Smooth muscle cell (in vitro differentiated cells): ENCODE measurements around the gene OTOP2. TPM values are rescaled to one million over a fixed set of nuclear protein-coding genes. Genes with fewer than 3 reads are reported as not detected.

Experiments
- DNase-seq: peaks from one replicate; lab custom pipeline; 2025; ENCODE audit not compliant: unreplicated experiment; lab: John Stamatoyannopoulos, UW
- H2AFZ ChIP-seq: fragments of 200-600 bp; sonication (generic); 2 replicates; pipeline ENCODE4 v1.6.0; 2016; ENCODE audit warnings: antibody characterized with exemption, low read depth, mild to moderate bottlenecking
- H3F3A ChIP-seq: fragments of 200-600 bp; sonication (generic); 2 replicates; pipeline ENCODE4 v1.6.0; 2017; ENCODE audit warnings: antibody characterized with exemption, low read depth
- H3K27ac ChIP-seq: fragments of 200-600 bp; sonication (generic); 2 replicates; pipeline ENCODE4 v1.5.1; 2016; ENCODE audit warnings: low read depth, mild to moderate bottlenecking
- H3K27me3 ChIP-seq: fragments of 200-600 bp; sonication (generic); 2 replicates; pipeline ENCODE4 v1.6.1; 2016; ENCODE audit warnings: low read depth, mild to moderate bottlenecking
- H3K36me3 ChIP-seq: fragments of 200-600 bp; sonication (generic); 2 replicates; pipeline ENCODE4 v1.5.1; 2016; ENCODE audit warnings: low read depth
- H3K4me1 ChIP-seq: fragments of 200-600 bp; sonication (generic); 2 replicates; pipeline ENCODE4 v1.5.1; 2016; ENCODE audit warnings: low read depth
- H3K4me2 ChIP-seq: fragments of 200-600 bp; sonication (generic); 2 replicates; pipeline ENCODE4 v1.6.0; 2016; ENCODE audit warnings: mild to moderate bottlenecking
- H3K4me3 ChIP-seq: fragments of 200-600 bp; sonication (generic); 2 replicates; pipeline ENCODE4 v1.5.1; 2016; ENCODE audit warnings: mild to moderate bottlenecking
- H3K79me2 ChIP-seq: fragments of 200-600 bp; sonication (generic); 2 replicates; pipeline ENCODE4 v1.6.0; 2016; ENCODE audit warnings: low read depth, mild to moderate bottlenecking
- H3K9ac ChIP-seq: fragments of 200-600 bp; sonication (generic); 2 replicates; pipeline ENCODE4 v1.6.0; 2016; ENCODE audit warnings: low read depth
- H3K9me3 ChIP-seq: fragments of 200-600 bp; sonication (generic); replicated peaks from 2 replicates; pipeline ENCODE4 v1.5.1; 2016; ENCODE audit warnings: low read depth
- H4K20me1 ChIP-seq: fragments of 200-600 bp; sonication (generic); 2 replicates; pipeline ENCODE4 v1.6.0; 2016; ENCODE audit warnings: low read depth
- WGBS: methylation state at CpG from one replicate; pipeline ENCODE4 v1.1.7; 2016; ENCODE audit warnings: low lambda C conversion rate; 5-methylcytosine and 5-hydroxymethylcytosine counted together
- polyA plus RNA-seq: library from polyadenylated mRNA; unstranded; fragments of >200 nt; fragmentation: Nextera tagmentation; extraction: Ambion mirVana; gene quantifications from 2 replicates; pipeline ENCODE4 v1.2.1, GENCODE V29; 2016
- total RNA-seq: library from RNA; depleted of rRNA; stranded (reverse); fragments of >200 nt; gene quantifications from 2 replicates; pipeline ENCODE4 v1.2.3, GENCODE V29; 2014
- TF ChIP-seq, protein P1 (sequence below): fragments of 200-600 bp; sonication (generic); IDR thresholded peaks from 2 replicates; pipeline ENCODE4 v1.5.1; 2017; ENCODE audit warnings: borderline replicate concordance, mild to moderate bottlenecking, antibody characterized with exemption; ENCODE audit not compliant: insufficient read depth, poor library complexity, severe bottlenecking

Gene OTOP2
- total and polyA plus RNA-seq, 2 experiments from 2014 or later, result not detected

GRCh38 chr17:74954115-74954514 is 30.0 kb downstream of the OTOP2 start:
- Histone ChIP-seq H2AFZ (no peak overlapping the region), H3K4me3 (no peak overlapping the region), H3K27me3 (no peaks in the 10 kb centered on the region), H3K9ac (no peak overlapping the region), H3K4me1 (no peaks in the 10 kb centered on the region), H3K9me3 (no peaks in the 10 kb centered on the region), H3K27ac (no peak overlapping the region), H3K79me2 (no peaks in the 10 kb centered on the region), H3K36me3 (no peaks in the 10 kb centered on the region), H3F3A (no peaks in the 10 kb centered on the region), H3K4me2 (no peak overlapping the region), H4K20me1 (no peaks in the 10 kb centered on the region)
- 93% methylated on average over 15 of the region's 15 CpGs for WGBS
- TF ChIP-seq, protein P1, sequence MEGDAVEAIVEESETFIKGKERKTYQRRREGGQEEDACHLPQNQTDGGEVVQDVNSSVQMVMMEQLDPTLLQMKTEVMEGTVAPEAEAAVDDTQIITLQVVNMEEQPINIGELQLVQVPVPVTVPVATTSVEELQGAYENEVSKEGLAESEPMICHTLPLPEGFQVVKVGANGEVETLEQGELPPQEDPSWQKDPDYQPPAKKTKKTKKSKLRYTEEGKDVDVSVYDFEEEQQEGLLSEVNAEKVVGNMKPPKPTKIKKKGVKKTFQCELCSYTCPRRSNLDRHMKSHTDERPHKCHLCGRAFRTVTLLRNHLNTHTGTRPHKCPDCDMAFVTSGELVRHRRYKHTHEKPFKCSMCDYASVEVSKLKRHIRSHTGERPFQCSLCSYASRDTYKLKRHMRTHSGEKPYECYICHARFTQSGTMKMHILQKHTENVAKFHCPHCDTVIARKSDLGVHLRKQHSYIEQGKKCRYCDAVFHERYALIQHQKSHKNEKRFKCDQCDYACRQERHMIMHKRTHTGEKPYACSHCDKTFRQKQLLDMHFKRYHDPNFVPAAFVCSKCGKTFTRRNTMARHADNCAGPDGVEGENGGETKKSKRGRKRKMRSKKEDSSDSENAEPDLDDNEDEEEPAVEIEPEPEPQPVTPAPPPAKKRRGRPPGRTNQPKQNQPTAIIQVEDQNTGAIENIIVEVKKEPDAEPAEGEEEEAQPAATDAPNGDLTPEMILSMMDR, result no peak
- no peak for DNase-seq

- H3K9me3 ChIP-seq, result no peaks in the 10 kb centered on the region
Measured at GRCh38 chr17:74954665-74955421, 30.8 kb downstream of the OTOP2 start.

DNA sequence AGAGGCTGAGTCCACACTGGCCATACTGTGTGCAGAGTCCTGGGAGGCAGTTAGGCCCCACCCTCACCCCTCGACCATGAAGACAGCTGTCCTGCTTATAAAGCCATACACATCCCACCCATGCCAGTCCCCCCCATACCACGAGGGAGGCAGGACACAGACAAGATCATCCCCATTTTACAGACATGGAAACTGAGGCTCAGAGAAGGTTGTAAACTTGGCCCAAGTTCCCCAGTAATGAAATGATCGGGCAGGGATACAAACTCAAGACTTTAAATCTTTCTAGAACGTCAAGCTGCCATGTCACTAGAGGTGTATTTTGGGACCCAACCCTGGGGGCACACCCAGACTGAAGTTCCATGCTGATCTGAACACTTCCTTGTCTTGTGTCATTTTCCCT is 32.0 kb downstream of the OTOP2 start:
- Histone ChIP-seq H3K27ac (no peak overlapping the region), H4K20me1 (no peaks in the 10 kb centered on the region), H3K79me2 (no peaks in the 10 kb centered on the region), H3K9me3 (no peaks in the 10 kb centered on the region), H3F3A (no peaks in the 10 kb centered on the region), H3K9ac (no peak overlapping the region), H3K4me3 (no peak overlapping the region), H3K36me3 (no peaks in the 10 kb centered on the region), H3K4me2 (no peak overlapping the region), H2AFZ (no peak overlapping the region), H3K4me1 (no peaks in the 10 kb centered on the region), H3K27me3 (no peaks in the 10 kb centered on the region)
- DNase-seq, result no peak
- 80% methylated on average over 4 of the region's 4 CpGs for WGBS
- TF ChIP-seq, protein P1, result no peak

More at GRCh38 chr17:74954665-74955421, 30.8 kb downstream of the OTOP2 start:
- TF ChIP-seq, protein P1, result no peak
- no peak overlapping the region for H2AFZ ChIP-seq
- no peaks in the 10 kb centered on the region for H3K4me1 ChIP-seq
- no peaks in the 10 kb centered on the region for H3K36me3 ChIP-seq
- H3K9ac ChIP-seq, result no peak overlapping the region
- H3K4me3 ChIP-seq, result no peak overlapping the region
- no peak overlapping the region for H3K27ac ChIP-seq
- H3K27me3 ChIP-seq, result no peaks in the 10 kb centered on the region
- H3F3A ChIP-seq, result no peaks in the 10 kb centered on the region
- WGBS, result 66% methylated on average over 13 of the region's 13 CpGs
- H3K4me2 ChIP-seq, result no peak overlapping the region
- no peak for DNase-seq
- no peaks in the 10 kb centered on the region for H4K20me1 ChIP-seq
- H3K79me2 ChIP-seq, result no peaks in the 10 kb centered on the region
